ENCODE results near the gene C2CD5.

DNA sequence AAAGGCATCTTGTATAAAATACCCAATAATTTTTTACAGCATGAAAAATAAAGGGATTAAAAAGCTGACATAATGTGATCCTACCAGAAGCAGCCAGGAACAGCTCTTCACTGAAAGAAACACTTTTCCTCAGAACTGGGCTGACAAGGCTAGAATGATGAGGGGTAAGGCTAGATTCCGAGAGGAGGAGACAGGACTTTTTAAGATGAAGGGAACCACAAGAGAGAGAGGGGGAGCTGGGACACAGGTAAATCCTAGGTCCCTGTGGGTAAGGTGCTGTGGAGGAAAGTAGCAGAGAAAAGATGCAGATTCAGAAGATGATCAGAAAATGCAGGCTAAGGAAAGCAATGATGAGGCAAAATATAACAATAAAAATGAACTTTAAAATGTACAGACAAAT lies 29.5 kb downstream of the C2CD5 start:
- TF ChIP-seq, protein P1, sequence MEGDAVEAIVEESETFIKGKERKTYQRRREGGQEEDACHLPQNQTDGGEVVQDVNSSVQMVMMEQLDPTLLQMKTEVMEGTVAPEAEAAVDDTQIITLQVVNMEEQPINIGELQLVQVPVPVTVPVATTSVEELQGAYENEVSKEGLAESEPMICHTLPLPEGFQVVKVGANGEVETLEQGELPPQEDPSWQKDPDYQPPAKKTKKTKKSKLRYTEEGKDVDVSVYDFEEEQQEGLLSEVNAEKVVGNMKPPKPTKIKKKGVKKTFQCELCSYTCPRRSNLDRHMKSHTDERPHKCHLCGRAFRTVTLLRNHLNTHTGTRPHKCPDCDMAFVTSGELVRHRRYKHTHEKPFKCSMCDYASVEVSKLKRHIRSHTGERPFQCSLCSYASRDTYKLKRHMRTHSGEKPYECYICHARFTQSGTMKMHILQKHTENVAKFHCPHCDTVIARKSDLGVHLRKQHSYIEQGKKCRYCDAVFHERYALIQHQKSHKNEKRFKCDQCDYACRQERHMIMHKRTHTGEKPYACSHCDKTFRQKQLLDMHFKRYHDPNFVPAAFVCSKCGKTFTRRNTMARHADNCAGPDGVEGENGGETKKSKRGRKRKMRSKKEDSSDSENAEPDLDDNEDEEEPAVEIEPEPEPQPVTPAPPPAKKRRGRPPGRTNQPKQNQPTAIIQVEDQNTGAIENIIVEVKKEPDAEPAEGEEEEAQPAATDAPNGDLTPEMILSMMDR (IDR thresholded peaks at IDR 0.05; ENCODE audit: insufficient read depth, low read length, poor library complexity, severe bottlenecking) = no peak
- no peak for TF ChIP-seq EZH2phosphoT487 (conservative IDR thresholded peaks at IDR 0.05; ENCODE audit: low read length)

Data from SU-DHL-6 (cell line).